Hypothalamus (tissue), 51 donors: Measurements from ENCODE around the gene CREB5.

ENCODE experiments used
- DNase-seq, 51 donors: peaks; one replicate each; lab custom pipeline; 2025; lab: John Stamatoyannopoulos, UW

CREB5 gene

GRCh38 chr7:28725911-28726310 lies 313.6 kb downstream of the CREB5 start:
- DNase-seq, result no peak

DNA sequence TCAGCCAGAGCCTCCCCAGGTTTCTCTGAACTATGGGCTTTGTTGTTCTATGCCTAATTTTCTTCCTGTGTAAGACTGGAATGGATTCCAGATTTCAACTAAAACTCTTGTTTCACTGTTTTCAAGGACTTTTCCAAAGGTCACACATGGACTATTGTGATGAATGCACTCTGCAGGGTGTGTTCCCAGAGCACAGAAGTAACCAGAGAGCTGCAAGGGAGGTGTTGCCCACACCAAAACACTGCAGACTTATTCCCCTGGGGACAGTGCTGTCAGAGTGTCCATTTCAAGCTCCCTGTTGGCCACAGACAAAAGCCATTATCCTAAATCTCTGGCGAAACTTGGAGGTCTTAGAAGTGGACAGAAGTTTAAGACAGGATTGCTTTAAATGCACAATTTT lies 314.2 kb downstream of the CREB5 start:
- DNase-seq, result peak in 1 of 51 donors; percentile 11

DNA sequence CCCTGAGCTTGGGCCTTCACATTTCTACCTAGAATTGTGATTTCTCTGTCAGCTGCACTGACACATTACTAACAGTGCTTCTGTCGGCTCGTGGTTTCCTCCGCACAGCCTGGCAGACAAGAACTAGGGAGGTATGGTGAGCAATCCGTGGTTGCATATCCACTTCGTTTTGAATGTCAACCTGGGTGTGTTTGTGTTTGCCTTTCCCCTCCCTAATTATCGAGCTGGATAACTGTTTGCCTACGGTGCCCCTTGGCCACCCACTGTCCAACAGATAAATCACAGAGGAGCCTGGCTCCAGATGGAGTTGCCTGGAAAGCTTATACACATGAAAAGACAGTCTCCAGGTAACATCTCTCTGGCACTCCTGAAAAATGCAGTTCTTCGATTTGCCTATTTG lies 317.0 kb downstream of the CREB5 start:
- no peak for DNase-seq

GRCh38 chr7:28729727-28730126 lies 317.4 kb downstream of the CREB5 start:
- DNase-seq, result no peak

GRCh38 chr7:28731092-28731658 lies 318.9 kb downstream of the CREB5 start:
- no peak for DNase-seq

GRCh38 chr7:28732071-28732869 lies 320.0 kb downstream of the CREB5 start:
- DNase-seq, result peak in 3 of 51 donors; percentile 18 to 36 (median 25)

DNA sequence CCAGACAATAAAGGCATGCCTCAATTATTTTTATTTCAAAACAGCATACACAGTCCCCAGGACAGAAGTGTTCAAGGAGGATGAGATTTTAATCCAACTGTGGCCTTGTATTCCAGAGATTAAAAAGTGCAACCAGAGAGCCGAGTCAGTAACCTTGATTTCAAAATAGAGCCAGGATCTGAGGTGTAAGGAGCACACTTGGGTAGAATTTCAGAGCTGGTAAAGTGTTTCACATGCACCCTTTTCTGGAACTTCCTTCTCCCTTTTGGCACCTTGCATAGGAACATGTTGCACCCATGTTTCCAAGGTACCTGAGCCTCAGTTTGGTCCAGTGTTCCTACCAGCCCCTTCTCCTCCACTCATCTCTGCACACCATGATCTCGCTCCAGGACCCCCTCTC lies 320.7 kb downstream of the CREB5 start:
- no peak for DNase-seq

DNA sequence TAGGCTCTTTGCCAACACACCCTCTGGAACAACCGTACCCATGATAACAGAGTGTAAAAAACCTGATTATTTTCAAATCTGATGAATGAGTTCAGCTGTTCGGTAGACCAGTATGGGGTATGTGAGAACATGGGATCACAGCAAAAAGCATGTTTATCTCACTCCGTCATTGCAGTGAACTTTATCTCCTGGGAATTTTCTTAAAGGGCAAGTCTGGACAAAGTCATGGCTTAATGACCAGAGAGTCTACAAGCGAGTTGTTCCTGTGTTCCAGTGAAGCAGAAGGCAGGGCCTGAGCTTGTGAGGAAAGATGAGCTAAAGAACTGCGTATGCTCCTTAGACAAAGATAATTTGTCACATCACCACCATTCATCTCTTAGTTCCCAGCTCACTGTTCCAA lies 326.1 kb downstream of the CREB5 start:
- DNase-seq, result no peak

DNA sequence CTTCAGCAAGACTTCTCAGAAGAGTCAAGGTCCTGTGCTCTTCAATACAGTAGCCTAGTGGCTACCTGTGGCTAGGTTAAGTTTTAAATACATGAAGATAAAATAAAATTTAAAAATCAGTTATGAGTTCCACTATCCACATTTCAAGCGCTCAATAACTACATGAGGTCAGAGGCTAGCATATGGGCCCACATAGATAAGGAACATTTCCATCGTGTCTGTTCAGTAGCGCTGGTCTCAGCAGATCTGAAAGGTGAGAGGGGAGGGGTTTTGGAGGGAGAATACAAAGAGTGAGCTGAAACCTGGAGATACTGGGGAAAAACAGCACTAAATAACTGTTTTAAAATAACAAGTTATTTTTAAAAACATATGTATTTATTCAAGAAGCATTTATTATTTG lies 326.8 kb downstream of the CREB5 start:
- no peak for DNase-seq

GRCh38 chr7:28739826-28740225 lies 327.5 kb downstream of the CREB5 start:
- DNase-seq, result peak in 1 of 51 donors; percentile 39

- DNase-seq, result peak in 1 of 51 donors; percentile 34
These were observed 332.6 kb downstream of the CREB5 start for GRCh38 chr7:28744951-28745350.

DNA sequence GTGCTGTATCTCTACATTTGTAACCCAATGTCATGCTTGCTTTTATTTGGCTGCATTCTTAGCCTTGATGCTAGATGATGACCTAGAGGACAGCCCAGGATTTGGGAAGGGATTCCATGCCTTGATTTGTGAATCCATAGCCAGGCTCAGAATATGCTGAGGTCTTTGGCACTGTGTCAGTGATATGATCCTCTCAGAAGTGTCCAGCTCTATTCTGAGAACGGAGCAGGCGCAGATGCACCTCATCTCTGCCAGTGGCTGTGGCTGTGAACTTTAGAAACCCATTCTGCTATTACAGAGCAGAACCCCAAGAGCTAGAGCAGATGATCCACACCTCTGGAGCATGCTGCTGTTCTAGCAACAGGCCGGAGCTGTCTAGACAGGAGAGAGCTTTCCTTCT lies 333.0 kb downstream of the CREB5 start:
- peak in 1 of 51 donors; percentile 34 for DNase-seq

DNA sequence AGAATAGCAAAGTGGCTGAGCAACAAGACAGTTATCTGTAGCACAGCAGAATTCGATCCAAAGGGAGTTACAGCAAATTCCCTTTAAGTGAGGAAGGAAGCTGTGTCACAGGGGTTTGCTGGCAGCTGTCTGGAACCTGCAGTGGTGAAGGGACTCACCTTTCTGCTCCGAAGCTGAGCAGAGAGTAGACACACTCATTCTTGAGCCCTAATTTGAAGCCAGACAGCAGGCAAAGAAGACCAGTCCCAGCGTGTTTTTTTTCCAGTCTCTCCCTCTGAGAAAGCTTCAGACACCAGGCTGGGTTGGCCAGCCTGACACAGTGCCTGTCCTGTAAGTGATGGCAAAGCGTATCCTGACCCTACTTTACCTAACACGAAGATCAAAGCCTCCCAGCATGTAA lies 335.1 kb downstream of the CREB5 start:
- no peak for DNase-seq

GRCh38 chr7:28747854-28748253 lies 335.5 kb downstream of the CREB5 start:
- DNase-seq, result no peak

DNA sequence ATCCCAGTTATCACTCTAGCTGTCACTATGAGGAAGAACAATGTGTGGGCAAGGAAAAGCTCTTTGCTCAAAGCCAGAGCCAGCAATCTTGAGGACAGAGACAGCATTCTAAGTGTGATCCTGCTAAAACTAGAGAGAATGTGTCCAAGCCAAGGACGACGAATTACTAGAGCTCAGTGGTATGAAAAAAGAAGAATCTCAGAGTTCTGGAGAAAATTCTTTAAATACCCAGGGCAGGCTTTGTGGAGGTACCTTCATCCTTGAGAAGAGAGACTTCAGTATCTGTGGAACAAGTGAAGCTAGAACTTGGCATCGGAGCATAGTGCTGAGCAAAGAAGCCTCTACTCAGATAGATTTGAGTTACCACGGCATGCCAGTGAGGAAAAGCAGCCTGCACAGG lies 336.0 kb downstream of the CREB5 start:
- DNase-seq, result peak in 1 of 51 donors; percentile 27

GRCh38 chr7:28748933-28749584 lies 336.7 kb downstream of the CREB5 start:
- no peak for DNase-seq

- DNase-seq, result no peak
These were observed 337.3 kb downstream of the CREB5 start for GRCh38 chr7:28749638-28750037.

GRCh38 chr7:28750981-28751380 lies 338.7 kb downstream of the CREB5 start:
- DNase-seq, result peak in 1 of 51 donors; percentile 25

DNA sequence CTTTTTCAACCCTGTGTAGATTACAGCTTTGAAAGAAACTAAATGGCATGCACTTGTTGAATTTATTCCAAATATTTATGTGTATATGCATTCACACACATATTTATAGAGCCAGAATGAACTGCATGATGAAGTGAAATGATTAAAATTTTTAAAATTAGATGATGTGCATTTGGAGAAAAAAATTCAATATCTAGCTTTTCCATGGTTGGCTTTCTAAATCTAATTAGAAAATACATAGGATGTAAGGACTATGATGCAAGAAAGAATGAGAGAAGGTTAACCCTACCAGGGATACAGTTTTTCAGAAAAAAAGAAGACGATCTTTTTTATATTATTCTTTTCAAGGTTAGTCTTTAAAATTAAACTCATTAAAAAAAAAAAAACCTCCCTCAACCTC lies 341.3 kb downstream of the CREB5 start:
- DNase-seq, result no peak

DNA sequence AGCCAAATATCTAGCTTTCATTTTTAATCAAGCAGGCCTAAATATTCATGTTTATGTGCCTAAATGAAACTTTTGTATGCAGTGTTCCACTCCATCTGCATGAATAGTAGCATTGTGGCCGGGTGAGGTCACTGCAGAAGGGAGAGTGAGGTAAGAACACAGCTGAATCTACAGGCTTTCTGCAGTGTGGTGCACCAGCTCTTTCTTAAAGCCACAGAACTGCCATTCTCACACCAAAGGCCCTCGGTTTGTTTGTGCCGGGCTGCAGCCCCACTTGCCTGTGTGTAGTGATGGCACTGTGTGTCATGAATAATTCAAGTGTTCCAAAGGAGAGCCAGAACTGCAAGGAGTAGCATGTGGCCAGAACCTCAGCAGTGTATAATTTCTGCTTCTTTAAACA lies 341.7 kb downstream of the CREB5 start:
- peak in 39 of 51 donors; percentile 9 to 94 (median 77) for DNase-seq

GRCh38 chr7:28754447-28754846 lies 342.1 kb downstream of the CREB5 start:
- no peak for DNase-seq

DNA sequence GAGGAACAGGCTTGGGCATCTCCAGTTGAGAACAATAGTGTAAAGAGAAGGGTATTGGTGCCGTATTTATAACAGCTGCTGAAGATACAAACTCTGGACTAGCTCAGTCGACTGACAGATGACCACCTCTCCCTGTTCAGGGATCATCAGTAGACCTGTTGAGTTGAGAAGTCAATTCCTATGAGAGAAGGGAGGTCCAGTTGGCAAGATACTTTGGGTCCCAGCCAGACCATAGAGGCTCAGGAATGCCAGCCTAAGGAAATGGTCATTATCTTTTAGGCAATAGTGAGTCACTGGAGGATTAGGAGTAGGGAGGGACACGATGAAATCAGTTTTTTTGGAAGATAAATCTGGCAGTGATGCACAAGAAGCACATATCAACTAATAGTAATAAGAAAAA lies 342.9 kb downstream of the CREB5 start:
- DNase-seq, result no peak
